Kidney epithelial cell (primary cell): ENCODE results near the gene GARIN5A. TPM values are rescaled to one million over a fixed set of nuclear protein-coding genes. Genes with fewer than 3 reads are reported as not detected.

Source experiments
- DNase-seq: peaks from one replicate; pipeline ENCODE4 v3.0.0-alpha.2; 2010; ENCODE audit warnings: low read depth
- H3K27me3 ChIP-seq: 2 replicates; pipeline ENCODE4 v1.6.0; 2011; ENCODE audit warnings: low read length; ENCODE audit not compliant: control insufficient read depth, insufficient read depth
- H3K36me3 ChIP-seq: 2 replicates; pipeline ENCODE4 v1.5.1; 2011; ENCODE audit warnings: low read length; ENCODE audit not compliant: control insufficient read depth, insufficient read depth
- H3K4me3 ChIP-seq: 2 replicates; pipeline ENCODE4 v1.5.1; 2011; ENCODE audit warnings: low read depth, mild to moderate bottlenecking, control low read depth, low read length
- CTCF ChIP-seq: IDR thresholded peaks from 2 replicates; pipeline ENCODE4 v1.5.1; 2011; ENCODE audit warnings: mild to moderate bottlenecking, moderate library complexity, low read length, control low read depth, inconsistent platforms; ENCODE audit not compliant: insufficient read depth, poor library complexity, severe bottlenecking
- total RNA-seq: library from RNA; depleted of rRNA; stranded (reverse); fragments of >200 nt; gene quantifications from 2 replicates; pipeline ENCODE4 v1.2.3, GENCODE V29; 2015

GARIN5A gene
- total RNA-seq, 1 donor from 2014 or later: 9.9 TPM

DNA sequence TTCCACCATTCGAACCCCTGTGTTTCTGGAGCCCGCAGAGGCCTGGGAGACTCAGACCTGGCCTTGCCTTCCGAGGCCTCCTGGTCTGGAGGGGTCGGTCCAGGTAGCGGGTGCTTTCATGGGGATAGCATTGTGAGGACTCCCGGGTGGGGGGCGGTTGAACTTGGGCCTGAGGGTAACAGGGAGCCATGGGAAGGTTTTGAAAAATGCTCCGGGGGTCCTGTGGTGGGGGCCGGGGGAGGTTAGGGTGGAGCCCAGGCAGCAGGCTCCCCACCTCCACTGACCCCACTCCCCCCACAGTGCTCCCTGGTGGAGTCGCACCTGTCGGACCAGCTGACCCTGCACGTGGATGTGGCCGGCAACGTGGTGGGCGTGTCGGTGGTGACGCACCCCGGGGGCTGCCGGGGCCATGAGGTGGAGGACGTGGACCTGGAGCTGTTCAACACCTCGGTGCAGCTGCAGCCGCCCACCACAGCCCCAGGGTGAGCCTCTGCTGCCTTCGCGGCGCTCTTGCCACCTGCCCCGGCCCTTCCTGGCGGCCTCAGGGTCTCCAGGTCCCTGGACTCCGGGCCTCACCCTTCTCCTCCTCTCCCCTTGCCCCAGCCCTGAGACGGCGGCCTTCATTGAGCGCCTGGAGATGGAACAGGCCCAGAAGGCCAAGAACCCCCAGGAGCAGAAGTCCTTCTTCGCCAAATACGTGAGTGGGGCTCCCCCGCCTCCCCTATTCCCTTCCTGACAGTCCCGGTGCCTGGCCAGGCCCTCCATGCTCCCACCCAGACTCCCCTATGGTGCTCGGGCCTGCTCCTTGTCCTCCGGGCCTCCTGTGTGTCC is 3.8 kb upstream of the GARIN5A start:
- Histone ChIP-seq H3K36me3 (no peaks in the 10 kb centered on the region), H3K4me3 (no peak overlapping the region), H3K27me3 (no peaks in the 10 kb centered on the region)
- no peak for TF ChIP-seq CTCF
- DNase-seq: no peak

DNA sequence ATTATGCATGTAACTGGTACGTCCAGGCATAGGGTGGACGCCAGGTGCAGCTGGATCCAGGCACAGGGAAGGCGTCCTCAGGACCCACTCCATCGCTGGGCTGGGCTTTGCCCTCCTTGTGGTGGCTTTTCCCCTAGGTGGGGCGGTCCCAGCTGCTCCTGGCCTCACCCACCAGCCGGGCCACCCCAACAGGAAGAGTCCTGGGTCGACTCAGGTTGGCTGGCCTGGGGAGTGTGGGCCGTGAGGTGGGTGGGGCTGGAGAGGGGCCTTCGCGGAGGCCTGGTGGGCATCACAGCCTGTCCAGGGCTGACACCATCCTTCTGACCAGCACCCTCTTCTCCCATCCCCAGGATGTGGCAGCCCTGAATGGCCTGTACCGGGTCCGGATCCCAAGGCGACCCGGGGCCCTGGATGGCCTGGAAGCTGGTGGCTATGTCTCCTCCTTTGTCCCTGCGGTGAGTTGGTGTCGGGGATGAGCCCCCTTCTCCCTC is 3.2 kb upstream of the GARIN5A start:
- Histone ChIP-seq H3K4me3 (no peak overlapping the region), H3K27me3 (no peaks in the 10 kb centered on the region), H3K36me3 (no peaks in the 10 kb centered on the region)
- DNase-seq: no peak
- no peak for TF ChIP-seq CTCF

GRCh38 chr19:50478901-50479715 is 2.5 kb upstream of the GARIN5A start:
- no peaks in the 10 kb centered on the region for H3K36me3 ChIP-seq
- H3K27me3 ChIP-seq: no peaks in the 10 kb centered on the region
- no peak overlapping the region for H3K4me3 ChIP-seq
- peak; percentile 61 for TF ChIP-seq CTCF
- no peak for DNase-seq

- no peak for TF ChIP-seq CTCF
- Histone ChIP-seq H3K27me3 (no peaks in the 10 kb centered on the region), H3K36me3 (no peaks in the 10 kb centered on the region), H3K4me3 (no peak overlapping the region)
- DNase-seq: no peak
These were observed 1.3 kb upstream of the GARIN5A start for GRCh38 chr19:50477751-50478515.

- TF ChIP-seq CTCF: no peak
- DNase-seq: no peak
- Histone ChIP-seq H3K27me3 (no peaks in the 10 kb centered on the region), H3K4me3 (peak overlapping the region; percentile 79), H3K36me3 (no peaks in the 10 kb centered on the region)
These were observed 225 bp upstream of the GARIN5A start for GRCh38 chr19:50476907-50477238.
